Panc1 (cell line): ENCODE results near the gene NLRP11.

ENCODE experiments used
- CTCF ChIP-seq: fragments of 450-650 bp; IDR thresholded peaks from 2 replicates; pipeline ENCODE4 v1.5.1; 2017; ENCODE audit warnings: mild to moderate bottlenecking
- POLR2AphosphoS5 ChIP-seq: IDR thresholded peaks from 2 replicates; pipeline ENCODE4 v1.6.1; 2012; ENCODE audit warnings: mild to moderate bottlenecking, low read depth, low read length, moderate library complexity

- no peak for TF ChIP-seq CTCF
- TF ChIP-seq POLR2AphosphoS5, result no peak
Observed at GRCh38 chr19:55802281-55802680, 29.5 kb downstream of the NLRP11 start.
